IPS-18a (cell line): ENCODE measurements around the gene DCK.
"Not testable (repeated sequence)": the region's sequence is repeated elsewhere in the genome, so short reads cannot be mapped to it uniquely, and the experiment has no call there.

Experiments used
- H3K27ac ChIP-seq: one replicate; pipeline ENCODE4 v1.5.1; 2013; ENCODE audit warnings: low read length
- H3K27me3 ChIP-seq: one replicate; pipeline ENCODE4 v1.6.1; 2013; ENCODE audit warnings: mild to moderate bottlenecking, low read length; ENCODE audit not compliant: control insufficient read depth, insufficient read depth
- H3K36me3 ChIP-seq: one replicate; pipeline ENCODE4 v1.6.1; 2013; ENCODE audit warnings: low read depth, low read length; ENCODE audit not compliant: control insufficient read depth
- H3K4me1 ChIP-seq: one replicate; pipeline ENCODE4 v1.6.1; 2013; ENCODE audit warnings: low read depth, low read length; ENCODE audit not compliant: control insufficient read depth
- H3K4me3 ChIP-seq: one replicate; pipeline ENCODE4 v1.5.1; 2013; ENCODE audit warnings: low read length
- H3K9ac ChIP-seq: one replicate; pipeline ENCODE4 v1.6.1; 2013; ENCODE audit warnings: mild to moderate bottlenecking, low read length, moderate library complexity
- H3K9me3 ChIP-seq: one replicate; pipeline ENCODE4 v1.6.1; 2013; ENCODE audit warnings: low read depth, low read length; ENCODE audit not compliant: control insufficient read depth

DCK gene

DNA sequence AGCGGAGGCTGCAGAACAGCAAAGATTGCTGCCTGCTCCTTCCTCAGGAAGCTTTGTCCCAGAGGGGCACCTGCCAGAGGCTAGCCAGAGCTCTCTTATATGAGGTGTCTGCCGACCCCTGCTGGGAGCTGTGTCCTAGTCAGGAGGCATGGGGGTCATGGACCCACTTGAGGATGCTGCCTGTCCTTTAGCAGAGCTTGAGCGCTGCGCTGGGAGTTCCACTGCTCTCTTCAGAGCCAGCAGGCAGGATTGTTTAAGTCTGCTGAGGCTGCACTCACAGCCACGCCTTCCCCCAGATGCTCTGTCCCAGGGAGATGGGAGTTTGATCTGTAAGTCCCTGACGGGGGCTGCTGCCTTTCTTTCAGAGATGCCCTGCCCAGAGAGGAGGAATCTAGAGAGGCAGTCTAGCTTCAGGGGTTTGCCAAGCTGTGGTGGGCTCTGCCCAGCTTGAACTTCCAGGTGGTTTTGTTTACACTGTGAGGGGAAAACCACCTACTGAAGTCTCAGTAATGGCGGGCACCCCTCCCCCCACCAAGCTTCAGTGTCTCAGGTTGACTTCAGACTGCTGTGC, 10.9 kb downstream of the DCK start:
- no peaks in the 10 kb centered on the region for H3K36me3 ChIP-seq
- H3K4me1 ChIP-seq, result peaks cover 6% of the 10 kb centered on the region
- no peak overlapping the region for H3K9ac ChIP-seq
- H3K4me3 ChIP-seq, result peak overlapping the region; percentile 38
- H3K27me3 ChIP-seq, result no peaks in the 10 kb centered on the region
- H3K9me3 ChIP-seq, result no peaks in the 10 kb centered on the region
- no peak overlapping the region for H3K27ac ChIP-seq

DNA sequence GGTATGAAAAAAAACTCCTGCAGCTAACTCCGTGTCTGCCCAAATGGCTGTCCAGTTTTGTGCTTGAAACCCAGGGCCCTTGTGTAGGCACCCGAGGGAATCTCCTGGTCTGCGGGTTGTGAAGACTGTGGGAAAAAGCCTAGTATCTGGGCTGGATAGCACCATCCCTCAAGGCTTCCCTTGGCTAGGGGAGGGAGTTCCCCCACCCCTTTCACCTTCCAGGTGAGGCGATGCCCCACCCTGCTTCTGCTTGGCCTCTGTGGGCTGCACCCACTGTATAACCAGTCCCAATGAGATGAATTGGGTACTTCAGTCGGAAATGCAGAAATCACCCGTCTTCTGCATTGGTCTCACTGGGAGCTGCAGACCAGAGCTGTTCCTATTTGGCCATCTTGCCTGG, 11.6 kb downstream of the DCK start:
- H3K4me3 ChIP-seq, H3K36me3 ChIP-seq, H3K9ac ChIP-seq, H3K4me1 ChIP-seq, H3K27me3 ChIP-seq, H3K27ac ChIP-seq, H3K9me3 ChIP-seq: not testable (repeated sequence)

DNA sequence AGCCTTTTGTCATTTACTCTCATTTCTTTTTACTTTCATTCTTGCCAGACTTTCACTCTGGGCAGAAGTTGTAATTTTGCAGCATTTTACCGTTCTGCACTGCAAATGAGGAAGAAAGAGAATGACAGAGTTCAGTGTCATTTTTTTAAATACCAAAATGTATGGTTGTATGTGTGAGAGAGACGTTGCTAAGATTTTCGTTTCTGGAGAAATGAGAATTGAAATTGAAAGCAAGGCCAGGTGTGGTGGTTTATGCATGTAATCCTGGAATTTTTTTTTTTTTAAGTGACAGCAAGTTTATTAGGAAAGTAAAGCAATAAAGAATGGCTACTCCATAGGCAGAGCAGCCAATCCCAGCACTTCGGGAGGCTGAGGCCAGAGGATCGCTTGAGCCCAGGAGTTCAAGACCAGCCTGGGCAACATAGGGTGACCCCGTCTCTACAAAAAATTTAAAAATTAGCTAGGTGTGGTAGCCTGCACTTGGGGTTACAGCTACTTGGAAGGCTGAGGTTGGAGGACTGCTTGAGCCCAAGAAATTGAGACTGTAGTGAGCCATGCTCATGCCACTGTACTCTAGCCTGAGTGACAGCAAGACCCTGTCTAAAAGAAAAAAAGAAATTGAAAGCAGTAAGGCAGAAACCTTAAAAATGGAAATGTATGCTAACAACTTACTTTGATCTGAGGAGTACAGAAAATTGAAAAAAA, 12.9 kb downstream of the DCK start:
- Histone ChIP-seq H3K36me3 (no peaks in the 10 kb centered on the region), H3K9ac (no peak overlapping the region), H3K4me3 (no peak overlapping the region), H3K27me3 (no peaks in the 10 kb centered on the region), H3K4me1 (peaks cover 6% of the 10 kb centered on the region), H3K27ac (no peak overlapping the region), H3K9me3 (no peaks in the 10 kb centered on the region)

DNA sequence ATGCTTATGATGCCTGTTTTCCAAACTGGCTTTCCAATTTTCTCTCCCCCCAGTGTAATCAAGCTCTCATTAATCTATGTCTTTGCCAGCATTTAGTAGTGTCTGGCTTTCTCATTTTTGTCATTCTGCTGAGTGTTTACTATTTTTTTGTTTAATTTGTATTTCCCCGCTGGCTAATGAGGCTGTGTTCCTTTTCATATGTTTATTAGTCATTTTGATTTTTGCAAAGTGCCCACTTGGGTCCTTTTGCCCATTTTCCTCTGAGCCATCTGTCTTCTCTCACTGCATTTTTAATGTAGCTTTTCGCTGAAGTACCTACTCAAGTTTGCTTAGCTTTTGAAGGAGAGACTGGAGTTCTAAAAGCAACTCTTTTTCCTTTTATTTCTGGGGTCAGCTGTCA, 14.7 kb downstream of the DCK start:
- Histone ChIP-seq H3K4me1 (peaks cover 6% of the 10 kb centered on the region), H3K9ac (no peak overlapping the region), H3K4me3 (no peak overlapping the region), H3K27me3 (no peaks in the 10 kb centered on the region), H3K36me3 (no peaks in the 10 kb centered on the region), H3K9me3 (no peaks in the 10 kb centered on the region), H3K27ac (no peak overlapping the region)

DNA sequence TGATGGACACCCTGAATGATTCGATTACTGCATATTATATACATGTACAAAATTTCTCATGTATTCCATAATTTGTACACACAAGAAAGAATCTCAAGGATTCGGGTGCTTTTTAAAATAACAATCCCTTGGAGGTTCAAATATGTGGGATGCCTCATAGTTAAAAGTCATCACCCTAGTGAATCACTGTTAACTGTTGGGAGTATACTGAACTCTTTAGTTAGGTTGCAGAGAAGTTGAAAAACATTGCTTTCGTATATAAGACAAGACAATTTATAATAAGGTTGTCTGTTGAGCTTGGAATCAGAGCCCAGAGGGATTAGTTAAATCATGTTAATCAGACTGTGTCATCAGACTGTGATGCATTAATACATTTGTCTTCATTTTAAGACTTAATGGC, 15.6 kb downstream of the DCK start:
- Histone ChIP-seq H3K27ac (no peak overlapping the region), H3K36me3 (no peaks in the 10 kb centered on the region), H3K9me3 (no peaks in the 10 kb centered on the region), H3K4me1 (peaks cover 6% of the 10 kb centered on the region), H3K4me3 (no peak overlapping the region), H3K9ac (no peak overlapping the region), H3K27me3 (no peaks in the 10 kb centered on the region)

DNA sequence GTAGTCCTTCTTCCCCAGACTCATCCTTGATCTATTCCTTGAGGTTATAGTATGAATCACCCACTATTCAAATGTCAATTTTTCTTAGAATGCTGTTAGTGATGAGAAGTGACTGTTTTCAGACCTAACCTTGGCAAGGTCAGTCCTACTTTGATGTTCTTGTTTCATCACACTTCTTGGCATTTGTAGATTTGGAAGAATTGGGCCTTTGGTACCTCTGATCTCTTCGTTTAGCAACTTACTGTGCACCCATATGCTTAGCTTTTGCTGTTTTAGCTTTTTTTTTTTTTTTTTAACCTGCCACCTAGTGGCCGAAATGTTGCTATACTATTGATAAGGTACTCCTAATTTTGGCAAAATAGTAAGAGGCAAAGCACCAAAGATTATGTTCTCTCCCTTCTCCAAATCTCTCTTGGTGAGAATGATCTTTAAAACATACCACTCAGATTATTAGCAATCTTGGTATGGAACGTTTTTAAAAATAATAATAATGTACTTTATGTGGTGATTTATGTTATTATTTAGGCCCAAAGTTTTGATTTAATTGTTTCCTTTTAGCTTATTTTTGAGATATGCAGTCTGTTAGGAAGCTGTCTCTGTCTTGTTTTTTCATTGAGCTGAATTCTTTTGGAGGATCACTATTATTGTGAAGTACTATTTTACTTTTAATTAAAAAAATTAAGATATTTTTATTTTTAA, 16.6 kb downstream of the DCK start:
- Histone ChIP-seq H3K9ac (no peak overlapping the region), H3K27ac (no peak overlapping the region), H3K27me3 (no peaks in the 10 kb centered on the region), H3K4me3 (no peak overlapping the region), H3K9me3 (no peaks in the 10 kb centered on the region), H3K4me1 (peaks cover 1% of the 10 kb centered on the region), H3K36me3 (no peaks in the 10 kb centered on the region)

DNA sequence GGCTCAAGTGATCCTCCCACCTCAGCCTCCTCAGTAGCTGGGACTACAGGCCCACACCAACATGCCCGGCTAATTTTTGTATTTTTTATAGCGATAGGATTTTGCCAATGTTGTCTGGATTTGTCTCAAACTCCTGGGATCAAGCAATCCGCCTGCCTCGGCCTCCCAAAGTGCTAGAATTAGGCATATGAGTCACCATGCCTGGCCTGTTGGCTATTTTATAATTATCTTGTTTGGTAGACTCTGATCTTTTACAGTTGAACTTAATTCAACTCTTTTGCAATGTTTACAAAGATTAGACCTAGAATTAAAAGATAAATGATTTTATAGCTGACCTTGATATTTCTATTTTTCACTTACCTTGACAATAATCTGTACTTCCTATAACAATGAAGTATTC, 18.0 kb downstream of the DCK start:
- no peaks in the 10 kb centered on the region for H3K9me3 ChIP-seq
- H3K9ac ChIP-seq, result no peak overlapping the region
- H3K36me3 ChIP-seq, result no peaks in the 10 kb centered on the region

DNA sequence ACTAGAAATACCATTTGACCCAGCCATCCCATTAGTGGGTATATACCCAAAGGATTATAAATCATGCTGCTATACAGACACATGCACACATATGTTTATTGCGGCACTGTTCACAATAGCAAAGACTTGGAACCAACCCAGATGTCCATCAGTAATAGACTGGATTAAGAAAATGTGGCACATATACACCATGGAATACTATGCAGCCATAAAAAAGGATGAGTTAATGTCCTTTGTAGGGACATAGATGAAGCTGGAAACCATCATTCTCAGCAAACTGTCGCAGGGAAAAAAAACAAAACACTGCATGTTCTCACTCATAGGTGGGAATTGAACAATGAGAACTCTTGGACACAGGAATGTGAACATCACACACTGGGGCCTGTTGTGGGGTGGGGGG, 23.9 kb downstream of the DCK start:
- not testable (repeated sequence) for H3K4me3 ChIP-seq

More for the DNA sequence above, 18.0 kb downstream of the DCK start:
- no peaks in the 10 kb centered on the region for H3K27me3 ChIP-seq
- no peak overlapping the region for H3K27ac ChIP-seq
- H3K4me3 ChIP-seq, result no peak overlapping the region
- no peaks in the 10 kb centered on the region for H3K4me1 ChIP-seq

DNA sequence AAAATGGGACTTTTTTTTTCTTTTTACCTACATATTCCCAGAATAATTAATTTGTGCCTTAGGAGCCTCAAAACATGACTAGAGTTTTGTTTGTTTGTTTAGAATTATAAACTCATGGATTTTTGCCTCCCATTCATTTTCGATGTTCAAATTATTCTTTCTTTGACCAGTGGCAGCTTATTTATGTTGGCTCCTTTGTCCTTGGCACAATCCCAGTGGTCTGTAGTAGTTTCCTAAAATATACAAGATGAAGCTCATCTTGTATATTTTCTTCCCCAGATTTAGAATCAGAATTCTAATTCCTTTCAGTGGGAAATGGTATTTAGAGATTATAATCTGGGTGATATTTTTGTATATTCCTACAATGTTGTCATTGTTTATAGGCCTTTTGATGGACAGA, 27.2 kb downstream of the DCK start:
- no peaks in the 10 kb centered on the region for H3K27me3 ChIP-seq
- H3K36me3 ChIP-seq, result peaks cover 15% of the 10 kb centered on the region
- H3K9me3 ChIP-seq, result no peaks in the 10 kb centered on the region
- no peak overlapping the region for H3K27ac ChIP-seq
- H3K4me1 ChIP-seq, result no peaks in the 10 kb centered on the region
- no peak overlapping the region for H3K4me3 ChIP-seq
- H3K9ac ChIP-seq, result no peak overlapping the region

More for the DNA sequence above, 23.9 kb downstream of the DCK start:
- H3K9me3 ChIP-seq, H3K36me3 ChIP-seq, H3K27me3 ChIP-seq, H3K4me1 ChIP-seq, H3K9ac ChIP-seq, H3K27ac ChIP-seq: not testable (repeated sequence)

DNA sequence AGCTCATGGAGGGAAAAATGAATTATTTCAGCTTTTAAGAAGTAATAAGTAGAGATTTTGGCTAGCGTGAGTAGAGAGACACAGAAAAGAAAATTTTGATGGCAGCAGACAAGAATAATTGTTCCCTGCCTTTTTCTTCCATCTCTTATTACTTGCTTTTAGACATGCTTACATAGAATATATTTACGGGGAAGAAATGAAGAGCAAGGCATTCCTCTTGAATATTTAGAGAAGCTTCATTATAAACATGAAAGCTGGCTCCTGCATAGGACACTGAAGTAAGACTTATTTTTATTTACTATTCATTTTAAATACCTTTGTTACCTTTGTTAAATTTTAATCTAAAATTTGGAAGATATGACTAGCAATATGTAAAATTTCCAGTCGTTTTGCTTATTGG, 32.2 kb downstream of the DCK start:
- Histone ChIP-seq H3K4me3 (no peak overlapping the region), H3K4me1 (peaks cover 16% of the 10 kb centered on the region), H3K27ac (no peak overlapping the region), H3K9me3 (no peaks in the 10 kb centered on the region), H3K36me3 (peaks cover 28% of the 10 kb centered on the region), H3K9ac (no peak overlapping the region), H3K27me3 (no peaks in the 10 kb centered on the region)

DNA sequence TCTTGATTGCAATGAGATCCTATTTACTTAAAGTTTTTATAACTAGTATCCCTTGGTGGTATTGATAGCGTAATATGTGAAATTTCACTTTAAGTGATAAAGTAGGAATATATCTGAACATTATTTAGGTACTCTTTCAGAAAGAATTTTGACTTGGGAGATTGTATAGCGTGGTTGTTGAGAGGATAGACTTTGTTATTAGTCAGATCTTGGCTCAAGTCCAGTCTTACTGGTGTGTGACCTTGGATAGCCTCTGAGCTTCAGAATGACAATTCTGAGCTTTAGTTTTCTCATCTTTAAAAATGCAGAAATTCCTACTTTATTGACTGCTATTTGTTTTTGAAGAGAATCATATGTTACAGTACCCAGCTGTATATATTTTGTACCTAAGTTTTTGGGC, 32.6 kb downstream of the DCK start:
- Histone ChIP-seq H3K27me3 (no peaks in the 10 kb centered on the region), H3K4me3 (no peak overlapping the region), H3K4me1 (peaks cover 16% of the 10 kb centered on the region), H3K27ac (no peak overlapping the region), H3K36me3 (peaks cover 31% of the 10 kb centered on the region), H3K9ac (no peak overlapping the region), H3K9me3 (no peaks in the 10 kb centered on the region)

DNA sequence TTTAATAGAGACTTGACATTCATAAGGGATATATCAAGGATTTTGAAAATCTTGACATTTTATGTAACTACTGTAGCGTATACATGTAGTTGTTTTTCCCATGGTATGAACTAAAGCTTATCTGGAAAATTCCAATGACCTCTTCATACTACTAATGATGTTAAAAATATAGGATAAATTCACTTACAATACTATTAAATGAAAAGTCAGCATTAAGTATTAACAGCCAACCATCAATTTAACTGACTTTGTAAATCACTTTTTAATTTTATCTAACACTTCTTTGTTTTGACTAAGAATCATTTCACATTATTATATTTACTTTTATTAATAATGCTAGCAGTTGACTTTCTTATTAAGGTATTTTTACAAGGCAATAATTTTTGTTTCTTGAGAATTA, 34.2 kb downstream of the DCK start:
- H3K36me3 ChIP-seq, result peaks cover 35% of the 10 kb centered on the region
- peaks cover 16% of the 10 kb centered on the region for H3K4me1 ChIP-seq
- no peak overlapping the region for H3K9ac ChIP-seq
- H3K4me3 ChIP-seq, result no peak overlapping the region
- H3K9me3 ChIP-seq, result no peaks in the 10 kb centered on the region
- no peaks in the 10 kb centered on the region for H3K27me3 ChIP-seq
- H3K27ac ChIP-seq, result no peak overlapping the region
